ENCODE data around the gene PBRM1. TPM values are rescaled to one million over a fixed set of nuclear protein-coding genes. Genes with fewer than 3 reads are reported as not detected.

Gene PBRM1
- total and polyA plus RNA-seq, 2 of the 8 experiments (the other 6 are each of a cell fraction or from before 2014, with no cell fraction given): 19.3 to 65.8 TPM

DNA sequence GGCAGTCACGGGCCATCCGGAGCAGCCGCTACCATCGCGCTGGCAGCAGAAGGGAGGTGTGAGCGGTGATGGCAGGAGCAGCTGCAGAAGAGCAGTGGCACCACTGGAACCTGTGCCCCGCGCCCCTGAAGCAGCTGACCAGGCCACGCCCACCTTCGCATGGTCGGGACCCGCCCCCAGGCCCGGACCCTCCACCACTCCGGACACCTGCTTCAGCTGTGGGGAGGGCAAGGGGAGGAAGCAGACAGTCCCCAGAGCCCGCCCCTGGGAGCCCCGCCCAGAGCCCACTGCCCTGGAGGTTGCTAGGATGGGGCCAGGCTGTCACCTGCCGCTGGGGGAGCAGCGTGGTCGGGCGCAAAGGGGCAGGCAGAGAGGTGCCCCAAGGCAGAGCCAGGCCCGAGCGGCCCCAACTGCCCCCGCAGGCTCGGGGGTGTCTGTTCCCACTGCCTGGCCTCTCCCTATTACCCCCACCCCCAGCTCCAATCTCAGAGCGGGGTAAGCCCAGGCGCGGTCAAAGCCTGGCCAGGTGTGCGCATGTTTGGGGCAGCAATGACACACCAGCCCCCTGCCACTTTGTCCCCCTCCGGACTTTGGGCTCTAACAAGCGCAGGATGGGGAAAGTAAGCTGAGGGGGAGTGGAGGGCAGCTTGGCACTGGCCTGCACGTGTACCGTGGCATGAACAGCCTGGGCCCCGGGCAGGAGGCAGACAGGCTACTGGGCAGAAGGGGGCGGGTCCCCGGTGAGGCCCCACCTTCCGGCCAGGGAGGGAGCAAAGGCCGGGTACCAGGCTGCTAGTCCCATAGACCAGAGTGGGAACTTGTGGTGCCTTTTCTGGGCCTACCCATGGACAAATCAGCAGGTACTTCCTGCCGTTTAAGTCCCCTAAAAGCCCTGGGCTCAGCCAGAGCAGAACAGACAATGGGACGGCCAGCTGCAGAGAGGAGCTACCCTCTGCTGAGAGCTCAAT, 28.9 kb upstream of the PBRM1 start:
- Histone ChIP-seq H3K9me3 (ENCODE audit: insufficient read depth in 2 of 2, low read depth in 1 of 2, low read length in 1 of 2) (no peaks in the 10 kb centered on the region), H3K9ac (replicated peaks in 1 of 4; ENCODE audit: extremely low read depth in 1 of 4, low read depth in 3 of 4, low read length in 3 of 4) (0 out of 7 replicates have a peak overlapping the region, but pooled peaks of 1 of the 4 experiments have one; percentile 1)
- TF ChIP-seq, protein P1, sequence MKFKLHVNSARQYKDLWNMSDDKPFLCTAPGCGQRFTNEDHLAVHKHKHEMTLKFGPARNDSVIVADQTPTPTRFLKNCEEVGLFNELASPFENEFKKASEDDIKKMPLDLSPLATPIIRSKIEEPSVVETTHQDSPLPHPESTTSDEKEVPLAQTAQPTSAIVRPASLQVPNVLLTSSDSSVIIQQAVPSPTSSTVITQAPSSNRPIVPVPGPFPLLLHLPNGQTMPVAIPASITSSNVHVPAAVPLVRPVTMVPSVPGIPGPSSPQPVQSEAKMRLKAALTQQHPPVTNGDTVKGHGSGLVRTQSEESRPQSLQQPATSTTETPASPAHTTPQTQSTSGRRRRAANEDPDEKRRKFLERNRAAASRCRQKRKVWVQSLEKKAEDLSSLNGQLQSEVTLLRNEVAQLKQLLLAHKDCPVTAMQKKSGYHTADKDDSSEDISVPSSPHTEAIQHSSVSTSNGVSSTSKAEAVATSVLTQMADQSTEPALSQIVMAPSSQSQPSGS (IDR thresholded peaks at IDR 0.05; ENCODE audit: low read length): no peak
- no peak for TF ChIP-seq RXRA (IDR thresholded peaks at IDR 0.05; ENCODE audit: insufficient read depth, low read depth, low read length)
- no peak for TF ChIP-seq YY1 (IDR thresholded peaks at IDR 0.05; ENCODE audit: low read depth, low read length)
- TF ChIP-seq CREB1 (IDR thresholded peaks at IDR 0.05): 0 out of 2 replicates have a peak, but pooled peaks have one; percentile 10
- peak; percentile 57; the same call in 1 of the 2 replicates for TF ChIP-seq POLR2AphosphoS5 (IDR thresholded peaks at IDR 0.05; ENCODE audit: low read depth, low read length)
- TF ChIP-seq CBX5 (IDR thresholded peaks at IDR 0.05; ENCODE audit: low read depth, low read length): no peak
- no peak for TF ChIP-seq PHF8 (conservative IDR thresholded peaks at IDR 0.05; ENCODE audit: low read depth, low read length)
- TF ChIP-seq, protein P2, sequence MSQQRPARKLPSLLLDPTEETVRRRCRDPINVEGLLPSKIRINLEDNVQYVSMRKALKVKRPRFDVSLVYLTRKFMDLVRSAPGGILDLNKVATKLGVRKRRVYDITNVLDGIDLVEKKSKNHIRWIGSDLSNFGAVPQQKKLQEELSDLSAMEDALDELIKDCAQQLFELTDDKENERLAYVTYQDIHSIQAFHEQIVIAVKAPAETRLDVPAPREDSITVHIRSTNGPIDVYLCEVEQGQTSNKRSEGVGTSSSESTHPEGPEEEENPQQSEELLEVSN (IDR thresholded peaks at IDR 0.05): peak; percentile 17; the same call in 1 of the 2 replicates

More for the DNA sequence above, 28.9 kb upstream of the PBRM1 start:
- Histone ChIP-seq H3K23ac (ENCODE audit: insufficient read length) (no peak overlapping the region), H3K14ac (ENCODE audit: insufficient read length) (no peak overlapping the region), H3K4me3 (ENCODE audit: extremely low read depth in 1 of 4, insufficient read depth in 2 of 4, low read depth in 3 of 4, low read length in 4 of 4) (peak overlapping the region; percentile 30 to 63 (median 44); a peak in 7 of 8 replicates), H2BK12ac (ENCODE audit: low read depth, low read length) (no peak overlapping the region), H3K27me3 (replicated peaks in 1 of 4; ENCODE audit: control insufficient read depth in 3 of 4, extremely low read depth in 1 of 4, insufficient read depth in 3 of 4, low read length in 3 of 4) (no peaks in the 10 kb centered on the region), H2AFZ (ENCODE audit: low read length) (no peak overlapping the region), H2BK20ac (ENCODE audit: low read length) (no peak overlapping the region), H3K4me2 (ENCODE audit: insufficient read depth in 1 of 2, low read depth in 2 of 2, low read length in 2 of 2) (peak overlapping the region; percentile 72 to 90), H2BK5ac (ENCODE audit: low read depth, low read length) (peak overlapping the region; percentile 66), H3K56ac (replicated peaks; ENCODE audit: insufficient read length, low read depth, low read length) (no peak overlapping the region), H3K79me1 (ENCODE audit: low read depth, low read length) (no peaks in the 10 kb centered on the region; the same call in none of the 2 replicates), H4K91ac (replicated peaks; ENCODE audit: insufficient read length, low read length) (no peak overlapping the region), H3K23me2 (ENCODE audit: low read depth, low read length) (peaks cover 4% of the 10 kb centered on the region; the same call in 1 of the 2 replicates), H2AK5ac (ENCODE audit: low read depth, low read length) (no peak overlapping the region), H3K79me2 (ENCODE audit: control insufficient read depth in 1 of 2, insufficient read depth in 2 of 2, low read length in 2 of 2) (no peaks in the 10 kb centered on the region), H4K8ac (ENCODE audit: extremely low read depth, insufficient read depth, low read length) (peak overlapping the region; percentile 68; the same call in 1 of the 2 replicates), H4K5ac (ENCODE audit: insufficient read length, low read depth, low read length) (no peak overlapping the region), H4K20me1 (replicated peaks in 1 of 2; ENCODE audit: control insufficient read depth in 1 of 2, insufficient read depth in 2 of 2, low read length in 2 of 2) (peaks cover 0 to 4% of the 10 kb centered on the region in 2 experiments), H3K18ac (ENCODE audit: extremely low read depth, low read length) (no peak overlapping the region), H2BK120ac (replicated peaks; ENCODE audit: low read depth, low read length) (no peak overlapping the region), H3K36me3 (ENCODE audit: control insufficient read depth in 2 of 4, insufficient read depth in 4 of 4, low read length in 3 of 4) (peaks cover 0 to 7% (median 0%) of the 10 kb centered on the region in 4 experiments; a peak in 2 of 8 replicates), H3K27ac (ENCODE audit: low read depth, low read length) (no peak overlapping the region), H3K4ac (replicated peaks; ENCODE audit: insufficient read length, low read depth, low read length) (no peak overlapping the region), H2BK15ac (ENCODE audit: low read length) (no peak overlapping the region), H3K4me1 (replicated peaks in 1 of 4; ENCODE audit: control insufficient read depth in 3 of 4, insufficient read depth in 4 of 4, low read length in 3 of 4) (peaks cover 0 to 5% (median 2%) of the 10 kb centered on the region in 4 experiments; a peak in 4 of 7 replicates)
- ChIA-PET CTCF (ENCODE audit: partially characterized antibody) (interaction anchor here (1.1 to 2.2 kb wide), 4 partner anchors 10 to 84 kb away, joined by 3 to 9 read pairs (median 5); no protein-coding TSS in a partner anchor), POLR2A (ENCODE audit: partially characterized antibody) (interaction anchor here (0.7 to 8.9 kb wide), 6 partner anchors 9 to 437 kb away, joined by 3 to 106 read pairs (median 6); partner anchors contain the start of genes GLT8D1, GNL3, PBRM1 and SPCS1)
- WGBS, 2 experiments (ENCODE audit: extremely low coverage in 1 of 2, insufficient coverage in 1 of 2, insufficient read length in 1 of 2, insufficient replicate concordance in 2 of 2, low coverage in 1 of 2, low lambda C conversion rate in 2 of 2, missing lambda C conversion rate in 1 of 2): 5% methylated on average over 37 of the region's 39 CpGs; no CpG with 5 or more reads in 1 of the 2 experiments
- DNase-seq (ENCODE audit: low read depth in 1 of 2, low spot score in 2 of 2) (peak; percentile 72 to 96), FAIRE-seq (no peak)

Measured in H1 (cell line).